Thyroid gland (tissue), 4 donors: Measurements from ENCODE around the gene OTOS. TPM values are rescaled to one million over a fixed set of nuclear protein-coding genes. Genes with fewer than 3 reads are reported as not detected.

ENCODE experiments used
- DNase-seq, 2 donors: peaks; one replicate each; pipeline ENCODE4 v3.0.0-alpha.2; 2019
- H3K27ac ChIP-seq, 3 donors: fragments of 200-600 bp; sonication (generic); 1 replicate in 2 of 3; 2 replicates in 1 of 3; pipeline ENCODE4 v1.5.1; 2016 to 2019; ENCODE audit warnings: mild to moderate bottlenecking in 1 of 3, moderate library complexity in 1 of 3
- H3K27me3 ChIP-seq: fragments of 200-600 bp; sonication (generic); one replicate; pipeline ENCODE4 v1.5.1; 2019
- H3K36me3 ChIP-seq, 2 donors: fragments of 200-600 bp; sonication (generic); one replicate each; pipeline ENCODE4 v1.5.1; 2016 to 2019
- H3K4me1 ChIP-seq, 2 donors: fragments of 200-600 bp; sonication (generic); one replicate each; pipeline ENCODE4 v1.5.1; 2017 to 2019
- H3K4me3 ChIP-seq, 3 donors: fragments of 200-600 bp; sonication (generic); replicated peaks in 1 of 3; 1 replicate in 2 of 3; 2 replicates in 1 of 3; pipeline ENCODE4 v1.5.1; 2016; ENCODE audit warnings: mild to moderate bottlenecking in 1 of 3
- H3K9me3 ChIP-seq: fragments of 200-600 bp; sonication (generic); one replicate; pipeline ENCODE4 v1.5.1; 2017
- CTCF ChIP-seq, 6 experiments: fragments of 200-600 bp in 3 of 6; fragments of 450-650 bp in 3 of 6; sonication (generic) in 3 of 6; IDR thresholded peaks; one replicate each; pipeline ENCODE4 v1.5.1; 2016 to 2019; ENCODE audit warnings: antibody characterized with exemption in 6 of 6, mild to moderate bottlenecking in 2 of 6, inconsistent platforms in 1 of 6, moderate library complexity in 1 of 6
- POLR2A ChIP-seq, 2 donors: fragments of 450-650 bp; IDR thresholded peaks; one replicate each; pipeline ENCODE4 v1.6.1; 2017; ENCODE audit warnings: antibody characterized with exemption in 2 of 2, mild to moderate bottlenecking in 2 of 2, moderate library complexity in 1 of 2
- WGBS, 2 donors: methylation state at CpG; one replicate each; pipeline ENCODE4 v1.1.5; 2017; 5-methylcytosine and 5-hydroxymethylcytosine counted together
- intact Hi-C: fragments of 100-400 bp; cut with DNase I; formaldehyde crosslinking; loops from one replicate; pipeline ENCODE4 v1.15.1; 2023
- total RNA-seq, 4 donors: library from RNA; depleted of rRNA; stranded (reverse); fragments of >200 nt; gene quantifications; one replicate each; pipeline ENCODE4 v1.2.3, GENCODE V29; 2016

OTOS gene
- total RNA-seq, 4 donors from 2014 or later, result 4.3 to 62.8 (median 22.1) TPM

- 73 to 80% methylated on average over 7 to 8 of the region's 8 CpGs for WGBS, 2 donors
Measured at GRCh38 chr2:240179941-240180666, 39.6 kb upstream of the OTOS start.

GRCh38 chr2:240179186-240179815 is 38.8 kb upstream of the OTOS start:
- Histone ChIP-seq H3K4me3 (no peak overlapping the region), H3K36me3 (no peaks in the 10 kb centered on the region), H3K27me3 (no peaks in the 10 kb centered on the region), H3K4me1 (no peaks in the 10 kb centered on the region), H3K9me3 (no peaks in the 10 kb centered on the region), H3K27ac (no peak overlapping the region)
- intact Hi-C loops, result no loop called here
- 77 to 81% methylated on average over 10 to 11 of the region's 11 CpGs for whole genome bisulfite sequencing, 2 donors
- no peak for DNase-seq
- TF ChIP-seq POLR2A (IDR thresholded peaks at IDR 0.05), result no peak
- TF ChIP-seq CTCF (IDR thresholded peaks at IDR 0.05), result no peak

More at GRCh38 chr2:240179941-240180666, 39.6 kb upstream of the OTOS start:
- H3K9me3 ChIP-seq, result no peaks in the 10 kb centered on the region
- no peak for DNase-seq
- no peaks in the 10 kb centered on the region for H3K4me1 ChIP-seq
- no peaks in the 10 kb centered on the region for H3K36me3 ChIP-seq
- H3K27me3 ChIP-seq, result no peaks in the 10 kb centered on the region
- TF ChIP-seq CTCF (IDR thresholded peaks at IDR 0.05) (no peak), POLR2A (IDR thresholded peaks at IDR 0.05) (no peak)
- no peak overlapping the region for H3K27ac ChIP-seq
- H3K4me3 ChIP-seq, result no peak overlapping the region
- intact Hi-C loops, result no loop called here

- Histone ChIP-seq H3K9me3 (no peaks in the 10 kb centered on the region), H3K4me3 (no peak overlapping the region), H3K27ac (no peak overlapping the region), H3K27me3 (no peaks in the 10 kb centered on the region), H3K4me1 (no peaks in the 10 kb centered on the region), H3K36me3 (no peaks in the 10 kb centered on the region)
- DNase-seq, result no peak
- WGBS, 2 donors, result 79 to 92% methylated on average over 3 of the region's 3 CpGs
- TF ChIP-seq CTCF (IDR thresholded peaks at IDR 0.05), result no peak
- no peak for TF ChIP-seq POLR2A (IDR thresholded peaks at IDR 0.05)
- intact Hi-C loops, result no loop called here
Measured at GRCh38 chr2:240178564-240178963, 38.1 kb upstream of the OTOS start.

GRCh38 chr2:240174496-240174895 is 34.0 kb upstream of the OTOS start:
- Histone ChIP-seq H3K27me3 (no peaks in the 10 kb centered on the region), H3K36me3 (no peaks in the 10 kb centered on the region), H3K9me3 (no peaks in the 10 kb centered on the region), H3K27ac (no peak overlapping the region), H3K4me3 (no peak overlapping the region), H3K4me1 (no peaks in the 10 kb centered on the region)
- intact Hi-C loops, result no loop called here
- WGBS, 2 donors, result 71 to 77% methylated on average over 7 of the region's 7 CpGs
- TF ChIP-seq CTCF (IDR thresholded peaks at IDR 0.05) (no peak), POLR2A (IDR thresholded peaks at IDR 0.05) (no peak)
- DNase-seq, result no peak
